Measurements from ENCODE around the gene TRIM54. TPM values are rescaled to one million over a fixed set of nuclear protein-coding genes. Genes with fewer than 3 reads are reported as not detected.
"Not testable (repeated sequence)": the region's sequence is repeated elsewhere in the genome, so short reads cannot be mapped to it uniquely, and the experiment has no call there.

TRIM54 gene
- total RNA-seq, 1 experiment from 2014 or later: 2.0 TPM

DNA sequence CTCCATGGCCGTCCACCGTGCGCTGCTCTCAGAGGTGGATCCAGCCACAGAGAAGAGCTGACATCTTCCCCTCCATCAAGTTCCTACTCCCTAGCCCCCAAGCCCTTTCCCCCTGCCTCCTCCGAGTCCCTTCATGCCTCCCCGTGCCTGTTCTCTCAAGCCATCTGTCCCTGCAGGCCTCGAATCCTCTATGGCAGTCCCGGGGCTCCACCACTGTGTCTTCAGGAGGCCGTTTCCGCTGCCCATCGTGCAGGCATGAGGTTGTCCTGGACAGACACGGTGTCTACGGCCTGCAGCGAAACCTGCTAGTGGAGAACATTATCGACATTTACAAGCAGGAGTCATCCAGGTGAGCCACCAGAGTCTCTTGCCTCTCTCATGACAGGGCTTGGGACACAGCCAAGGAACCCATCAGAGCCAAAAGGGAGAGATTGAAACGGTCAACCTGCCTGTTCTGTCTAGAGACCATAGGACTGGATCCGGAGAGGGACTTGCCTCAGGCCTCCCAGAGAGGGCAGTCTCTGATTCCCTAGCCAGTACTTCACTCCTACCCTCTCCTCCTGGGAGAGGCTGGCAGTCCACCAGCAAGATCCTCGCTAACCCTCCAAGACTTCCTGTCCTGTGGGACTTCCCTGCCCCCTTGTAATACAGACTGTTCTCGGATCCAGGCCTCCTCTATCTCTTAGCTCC is 16.3 kb downstream of the TRIM54 start:
- ChIA-PET CTCF (interaction anchor here (1.3 kb wide), 1 partner anchor 18 kb away, joined by 3 read pairs; no protein-coding TSS in a partner anchor), RAD21 (ENCODE audit: low non-redundant PET in 1 of 2, low total read pairs in 2 of 2, uncharacterized antibody in 2 of 2, unreplicated experiment in 2 of 2) (no interaction called here), POLR2A (no interaction called here)
- Histone ChIP-seq H3K9me3 (ENCODE audit: control insufficient read depth in 1 of 2, insufficient read depth in 1 of 2, low read depth in 1 of 2, low read length in 2 of 2) (no peaks in the 10 kb centered on the region), H3K36me3 (ENCODE audit: control insufficient read depth in 1 of 2, insufficient read depth in 2 of 2, low read length in 2 of 2) (no peaks in the 10 kb centered on the region), H3K79me2 (ENCODE audit: insufficient read depth, low read length) (no peaks in the 10 kb centered on the region), H3K9ac (ENCODE audit: low read length) (no peak overlapping the region), H3K4me2 (ENCODE audit: low read length) (no peak overlapping the region), H3K9me2 (ENCODE audit: insufficient read depth) (no peaks in the 10 kb centered on the region), H3K27me3 (ENCODE audit: insufficient read depth, low read length) (no peaks in the 10 kb centered on the region), H3K27ac (ENCODE audit: low read depth, low read length) (no peak overlapping the region), H3K4me3 (replicated peaks in 1 of 2; ENCODE audit: low read depth in 1 of 2, low read length in 2 of 2) (no peak overlapping the region), H3K4me1 (ENCODE audit: control insufficient read depth in 1 of 2, insufficient read depth in 2 of 2, low read length in 2 of 2) (peaks cover 9 to 18% of the 10 kb centered on the region in 2 experiments), H2AFZ (ENCODE audit: low read depth, low read length, poor library complexity, severe bottlenecking) (no peak overlapping the region), H4K20me1 (ENCODE audit: insufficient read depth) (no peaks in the 10 kb centered on the region)
- DNase-seq (ENCODE audit: low read depth, low spot score) (no peak), ATAC-seq (no peak)
- TF ChIP-seq POLR2AphosphoS5 (IDR thresholded peaks at IDR 0.05; ENCODE audit: low read depth, low read length): no peak
- no peak for TF ChIP-seq SRF (IDR thresholded peaks at IDR 0.05; ENCODE audit: low read depth)
- no peak for TF ChIP-seq ZFX (IDR thresholded peaks at IDR 0.05)
- no peak for TF ChIP-seq SIN3A (IDR thresholded peaks at IDR 0.05; ENCODE audit: low read depth)
- no peak for TF ChIP-seq TCF7L2 (IDR thresholded peaks at IDR 0.05; ENCODE audit: borderline replicate concordance, extremely low read depth, insufficient read depth, insufficient read length)
- TF ChIP-seq EGR1 (IDR thresholded peaks at IDR 0.05; ENCODE audit: low read depth): no peak
- TF ChIP-seq EZH2phosphoT487 (IDR thresholded peaks at IDR 0.05; ENCODE audit: borderline replicate concordance): no peak
- no peak for TF ChIP-seq ZNF274 (IDR thresholded peaks at IDR 0.05; ENCODE audit: low read depth, low read length)
- TF ChIP-seq, protein P1, sequence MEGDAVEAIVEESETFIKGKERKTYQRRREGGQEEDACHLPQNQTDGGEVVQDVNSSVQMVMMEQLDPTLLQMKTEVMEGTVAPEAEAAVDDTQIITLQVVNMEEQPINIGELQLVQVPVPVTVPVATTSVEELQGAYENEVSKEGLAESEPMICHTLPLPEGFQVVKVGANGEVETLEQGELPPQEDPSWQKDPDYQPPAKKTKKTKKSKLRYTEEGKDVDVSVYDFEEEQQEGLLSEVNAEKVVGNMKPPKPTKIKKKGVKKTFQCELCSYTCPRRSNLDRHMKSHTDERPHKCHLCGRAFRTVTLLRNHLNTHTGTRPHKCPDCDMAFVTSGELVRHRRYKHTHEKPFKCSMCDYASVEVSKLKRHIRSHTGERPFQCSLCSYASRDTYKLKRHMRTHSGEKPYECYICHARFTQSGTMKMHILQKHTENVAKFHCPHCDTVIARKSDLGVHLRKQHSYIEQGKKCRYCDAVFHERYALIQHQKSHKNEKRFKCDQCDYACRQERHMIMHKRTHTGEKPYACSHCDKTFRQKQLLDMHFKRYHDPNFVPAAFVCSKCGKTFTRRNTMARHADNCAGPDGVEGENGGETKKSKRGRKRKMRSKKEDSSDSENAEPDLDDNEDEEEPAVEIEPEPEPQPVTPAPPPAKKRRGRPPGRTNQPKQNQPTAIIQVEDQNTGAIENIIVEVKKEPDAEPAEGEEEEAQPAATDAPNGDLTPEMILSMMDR (IDR thresholded peaks at IDR 0.05 in 2 of 3, conservative IDR thresholded peaks at IDR 0.05 in 1 of 3; ENCODE audit: borderline replicate concordance in 1 of 3, insufficient read depth in 1 of 3, low read depth in 2 of 3, low read length in 2 of 3): no peak
- no peak for TF ChIP-seq RAD21 (IDR thresholded peaks at IDR 0.05; ENCODE audit: low read depth)
- TF ChIP-seq POLR2A (IDR thresholded peaks at IDR 0.05; ENCODE audit: borderline replicate concordance, extremely low read depth, insufficient read depth, insufficient read length): no peak
- intact Hi-C loops (cut with micrococcal nuclease): no loop called here
- BruUV-seq (replicated peaks): no TSS peak

DNA sequence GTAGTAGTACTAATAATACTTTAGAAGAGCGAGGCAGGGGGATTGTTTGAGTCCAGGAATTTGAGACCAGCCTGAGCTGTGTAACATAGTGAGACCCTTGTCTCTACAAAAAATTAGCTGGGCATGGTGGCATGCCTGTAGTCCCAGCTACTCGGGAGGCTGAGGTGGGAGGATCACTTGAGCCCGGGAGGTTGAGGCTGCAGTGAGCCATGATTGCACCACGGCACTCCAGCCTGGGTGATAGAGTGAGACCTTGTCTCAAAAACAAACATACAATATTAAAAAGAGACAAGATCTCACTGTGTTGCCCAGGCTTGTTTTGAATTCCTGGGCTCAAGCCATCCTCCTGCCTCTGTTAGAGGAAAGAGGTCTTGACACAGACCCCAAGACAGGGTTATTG is 18.4 kb downstream of the TRIM54 start:
- H4K20me1 ChIP-seq (ENCODE audit: insufficient read depth); BruUV-seq (replicated peaks); H3K36me3 ChIP-seq (ENCODE audit: control insufficient read depth in 1 of 2, insufficient read depth in 2 of 2, low read length in 2 of 2); RAD21 ChIA-PET (ENCODE audit: low non-redundant PET in 1 of 2, low total read pairs in 2 of 2, uncharacterized antibody in 2 of 2, unreplicated experiment in 2 of 2); H3K4me1 ChIP-seq (ENCODE audit: control insufficient read depth in 1 of 2, insufficient read depth in 2 of 2, low read length in 2 of 2); POLR2A ChIA-PET; H3K27me3 ChIP-seq (ENCODE audit: insufficient read depth, low read length); H3K9me3 ChIP-seq (ENCODE audit: control insufficient read depth in 1 of 2, insufficient read depth in 1 of 2, low read depth in 1 of 2, low read length in 2 of 2); H3K9me2 ChIP-seq (ENCODE audit: insufficient read depth); H3K4me2 ChIP-seq (ENCODE audit: low read length); H3K4me3 ChIP-seq (replicated peaks in 1 of 2; ENCODE audit: low read depth in 1 of 2, low read length in 2 of 2); H2AFZ ChIP-seq (ENCODE audit: low read depth, low read length, poor library complexity, severe bottlenecking); H3K9ac ChIP-seq (ENCODE audit: low read length); ATAC-seq; DNase-seq (ENCODE audit: low read depth, low spot score); H3K27ac ChIP-seq (ENCODE audit: low read depth, low read length); H3K79me2 ChIP-seq (ENCODE audit: insufficient read depth, low read length): not testable (repeated sequence)
- CTCF ChIA-PET: interaction anchor here (3.5 kb wide), 1 partner anchor 21 kb away, joined by 19 read pairs; no protein-coding TSS in a partner anchor
- intact Hi-C loops (cut with micrococcal nuclease): loop anchor here (5.0 kb wide), 1 partner anchor 33 kb away; no protein-coding TSS in a partner anchor

Data from HCT116 (cell line).